HG03565 (cell line): ENCODE data around the gene PPP2R2B.

ENCODE experiments used
- ATAC-seq: cut with Tn5 transposase; IDR thresholded peaks from one replicate; pipeline ENCODE4 v1.9.1; 2021; ENCODE audit warnings: mild to moderate bottlenecking, moderate library complexity; ENCODE audit not compliant: unreplicated experiment

The PPP2R2B gene

GRCh38 chr5:146828385-146828784 lies 50.2 kb downstream of the PPP2R2B start:
- ATAC-seq, result no peak

GRCh38 chr5:146827901-146828300 lies 50.7 kb downstream of the PPP2R2B start:
- ATAC-seq, result no peak

- ATAC-seq, result no peak
Observed at GRCh38 chr5:146825033-146825432, 53.5 kb downstream of the PPP2R2B start.

- ATAC-seq, result no peak
Observed at GRCh38 chr5:146821732-146822131, 56.8 kb downstream of the PPP2R2B start.

- ATAC-seq, result no peak
Observed at GRCh38 chr5:146820987-146821386, 57.6 kb downstream of the PPP2R2B start.

- ATAC-seq, result no peak
Observed at GRCh38 chr5:146818822-146819221, 59.7 kb downstream of the PPP2R2B start.

GRCh38 chr5:146817973-146818372 lies 60.6 kb downstream of the PPP2R2B start:
- ATAC-seq, result no peak

GRCh38 chr5:146816775-146817387 lies 61.7 kb downstream of the PPP2R2B start:
- ATAC-seq, result no peak

- ATAC-seq, result no peak
Observed at GRCh38 chr5:146815411-146815810, 63.1 kb downstream of the PPP2R2B start.

- no peak for ATAC-seq
Observed at GRCh38 chr5:146813346-146814157, 65.0 kb downstream of the PPP2R2B start.

GRCh38 chr5:146805081-146805480 lies 73.5 kb downstream of the PPP2R2B start:
- ATAC-seq, result no peak

GRCh38 chr5:146802945-146803522 lies 75.5 kb downstream of the PPP2R2B start:
- ATAC-seq, result no peak

GRCh38 chr5:146799671-146800070 lies 78.9 kb downstream of the PPP2R2B start:
- no peak for ATAC-seq

GRCh38 chr5:146799231-146799630 lies 79.3 kb downstream of the PPP2R2B start:
- ATAC-seq, result no peak

- ATAC-seq, result no peak
Observed at GRCh38 chr5:146797658-146798057, 80.9 kb downstream of the PPP2R2B start.

GRCh38 chr5:146796911-146797310 lies 81.6 kb downstream of the PPP2R2B start:
- no peak for ATAC-seq

GRCh38 chr5:146796144-146796543 lies 82.4 kb downstream of the PPP2R2B start:
- no peak for ATAC-seq

- no peak for ATAC-seq
Observed at GRCh38 chr5:146794326-146795029, 84.1 kb downstream of the PPP2R2B start.

GRCh38 chr5:146793709-146794108 lies 84.8 kb downstream of the PPP2R2B start:
- ATAC-seq, result no peak

GRCh38 chr5:146791471-146791870 lies 87.1 kb downstream of the PPP2R2B start:
- no peak for ATAC-seq
